NCI-H1092 (cell line): ENCODE data around the gene CMIP.
"Not testable (repeated sequence)": the region's sequence is repeated elsewhere in the genome, so short reads cannot be mapped to it uniquely, and the experiment has no call there.

Experiments
- DNase-seq: peaks from one replicate; lab custom pipeline; 2025; lab: John Stamatoyannopoulos, UW

The CMIP gene

DNA sequence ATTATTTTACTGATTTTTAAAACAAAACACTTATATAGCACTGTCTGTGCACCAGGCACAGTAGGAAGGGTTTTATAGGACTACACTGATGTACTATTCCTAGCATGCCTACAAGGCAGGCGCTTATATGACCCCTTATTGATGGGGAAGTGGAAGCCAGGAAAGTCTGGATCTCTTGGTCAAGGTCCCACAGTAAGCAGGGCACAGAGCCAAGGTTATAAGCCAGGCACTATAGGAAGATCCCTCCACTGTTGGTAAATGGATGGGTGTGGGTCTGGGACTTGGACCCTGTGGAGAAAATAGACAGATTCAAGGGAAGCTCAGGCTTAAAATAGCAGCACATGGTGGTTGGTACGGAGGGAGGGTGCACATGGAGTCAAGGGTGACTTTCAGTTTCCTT lies 275.4 kb downstream of the CMIP start:
- no peak for DNase-seq

DNA sequence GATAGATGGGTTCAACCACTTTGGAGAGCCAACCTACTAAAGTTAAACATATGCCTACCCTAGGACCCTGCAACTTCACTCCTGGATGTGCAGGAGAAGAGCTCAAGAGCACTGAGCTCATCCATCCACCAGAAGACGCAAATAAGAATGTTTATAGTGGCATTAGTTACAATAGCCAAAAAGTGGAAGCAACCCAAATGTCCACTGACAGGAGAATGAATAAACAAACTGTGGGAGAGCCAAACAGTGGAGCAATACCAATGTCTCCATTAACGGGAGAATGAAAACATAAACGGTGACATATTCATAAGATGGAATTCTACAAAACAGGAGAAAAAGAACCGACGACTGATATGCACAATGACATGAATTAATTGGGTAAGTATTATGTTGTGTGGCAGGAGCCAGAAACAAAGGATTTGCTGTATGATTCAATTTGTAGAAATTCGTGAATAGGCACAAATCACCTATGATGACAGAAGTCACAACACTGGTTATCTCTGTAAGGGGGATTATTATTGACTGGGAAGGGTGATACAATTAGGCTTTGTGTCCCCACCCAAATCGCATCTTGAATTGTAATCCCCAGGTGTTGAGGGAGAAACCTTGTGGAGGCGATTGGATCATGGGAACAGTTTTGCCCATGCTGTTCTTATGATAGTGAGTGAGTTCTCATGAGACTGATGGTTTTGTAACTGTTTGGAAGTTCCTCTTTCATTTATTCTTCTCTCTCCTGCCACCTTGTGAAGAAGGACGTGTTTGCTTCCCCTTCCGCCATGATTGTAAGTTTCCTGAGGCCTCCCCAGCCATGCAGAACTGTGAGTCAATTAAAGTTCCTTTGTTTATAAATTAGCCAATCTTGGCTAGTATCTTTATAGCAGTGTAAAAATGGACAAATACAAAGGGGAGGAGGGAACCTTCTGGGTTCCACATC lies 276.6 kb downstream of the CMIP start:
- DNase-seq, result no peak

GRCh38 chr16:81723098-81723723 lies 278.6 kb downstream of the CMIP start:
- peak; percentile 86 for DNase-seq

DNA sequence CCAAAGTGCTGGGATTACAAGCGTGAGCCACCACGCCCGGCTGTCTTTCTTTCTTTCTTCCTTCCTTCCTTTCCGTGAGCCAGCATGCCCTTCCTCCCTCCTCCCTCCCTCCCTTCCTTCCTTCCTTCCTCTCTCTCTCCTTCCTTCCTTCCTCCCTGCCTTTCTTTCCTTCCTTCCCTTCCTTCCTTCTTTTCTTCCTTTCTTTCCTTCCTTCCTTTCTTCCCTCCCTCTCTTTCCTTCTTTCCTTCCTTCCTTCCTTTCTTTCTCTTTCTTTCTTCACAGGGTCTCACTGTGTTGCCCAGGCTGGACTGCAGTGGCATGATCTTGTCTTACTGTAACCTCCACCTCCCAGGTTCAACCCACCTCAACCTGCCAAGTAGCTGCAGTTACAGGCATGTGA lies 283.8 kb downstream of the CMIP start:
- DNase-seq, result no peak

- DNase-seq, result peak; percentile 15
These were observed 284.8 kb downstream of the CMIP start for GRCh38 chr16:81729451-81729850.

GRCh38 chr16:81730090-81731051 lies 285.8 kb downstream of the CMIP start:
- peak; percentile 86 for DNase-seq

DNA sequence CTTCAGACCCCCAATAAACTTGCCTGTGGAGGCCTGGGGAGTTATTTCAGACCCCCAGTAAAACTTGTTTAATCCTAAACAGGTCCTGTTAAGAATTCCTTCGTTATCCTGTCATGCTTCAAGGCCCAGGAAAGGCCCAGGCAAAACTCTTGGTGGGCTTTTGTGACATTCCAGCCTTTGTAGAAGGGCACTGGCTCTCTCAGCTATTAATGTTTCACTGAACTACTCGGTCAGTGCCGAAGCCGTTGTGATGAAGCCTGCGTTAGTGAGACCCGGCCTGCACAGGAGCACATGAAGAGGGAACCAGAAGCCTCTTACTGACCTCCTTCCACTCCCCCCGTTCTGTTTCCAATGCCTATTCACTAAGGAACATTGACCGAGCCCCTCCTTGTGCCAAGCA lies 287.0 kb downstream of the CMIP start:
- no peak for DNase-seq

GRCh38 chr16:81732699-81733098 lies 288.1 kb downstream of the CMIP start:
- DNase-seq, result no peak

- no peak for DNase-seq
These were observed 288.7 kb downstream of the CMIP start for GRCh38 chr16:81733295-81733694.

- DNase-seq, result no peak
These were observed 290.2 kb downstream of the CMIP start for GRCh38 chr16:81734632-81735434.

DNA sequence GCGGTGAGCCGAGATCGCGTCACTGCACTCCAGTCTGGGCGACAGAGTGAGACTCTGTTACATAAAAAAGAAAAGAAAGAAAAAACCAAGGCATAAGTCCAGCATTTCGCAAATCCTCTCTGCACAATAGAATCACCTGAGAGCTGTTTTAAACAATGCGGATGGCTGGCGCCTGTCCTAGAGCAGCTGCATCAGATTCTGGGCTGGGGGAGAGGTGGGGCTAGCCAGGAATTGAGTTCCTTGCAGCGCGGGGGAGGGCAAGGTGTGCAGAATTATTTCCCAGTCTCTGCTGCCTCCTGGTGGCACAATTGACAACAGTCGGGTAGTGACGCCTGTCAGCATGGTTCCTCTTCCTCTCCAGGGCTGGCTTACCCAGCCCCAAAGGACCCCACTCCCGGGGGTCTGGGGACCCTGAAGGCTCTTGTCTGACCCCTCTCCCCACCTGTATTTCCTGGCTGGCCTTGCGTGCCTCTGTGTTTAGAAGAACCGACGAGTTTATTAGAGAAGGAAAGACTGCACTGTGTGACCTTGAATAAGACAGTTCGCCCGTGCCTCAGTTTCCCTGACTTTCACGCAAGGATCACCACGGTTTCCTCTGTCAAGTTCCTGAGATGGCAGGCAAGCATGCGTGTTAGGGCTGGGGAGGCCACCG lies 293.4 kb downstream of the CMIP start:
- peak; percentile 68 for DNase-seq

DNA sequence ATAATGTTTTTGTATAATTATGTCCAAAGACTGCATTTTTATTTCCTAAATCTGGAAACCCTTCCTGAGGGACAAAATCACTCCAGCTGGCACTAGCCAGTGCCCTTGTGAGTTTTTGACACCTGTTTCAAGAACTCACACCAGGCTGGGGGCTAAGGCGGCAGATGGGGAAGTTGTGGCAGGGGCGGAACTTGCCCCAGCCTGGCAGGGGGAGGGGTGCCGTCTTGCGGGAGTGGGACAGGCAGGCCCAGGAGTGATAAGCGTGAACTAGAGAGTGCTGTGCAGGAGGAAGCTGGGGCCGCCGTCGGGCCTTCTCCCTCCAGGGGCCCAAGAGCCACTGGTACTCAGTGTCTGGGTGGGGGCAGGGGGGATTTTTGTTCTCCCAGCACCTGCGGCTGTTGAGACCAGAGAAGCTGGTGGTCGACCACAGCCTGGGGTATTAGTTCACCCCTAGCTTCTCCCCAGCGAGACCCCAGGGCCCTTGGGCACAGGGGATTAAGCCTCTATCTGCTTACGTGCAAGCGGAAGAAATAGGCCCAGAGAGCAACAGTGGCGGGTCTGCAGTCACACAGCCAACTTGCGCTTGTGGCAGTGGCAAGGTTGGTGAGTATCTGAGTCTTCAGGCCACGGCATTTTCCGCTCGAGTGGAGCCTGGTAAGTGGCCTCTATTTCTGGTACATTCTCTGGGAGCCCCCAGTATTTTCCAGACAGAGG lies 294.3 kb downstream of the CMIP start:
- no peak for DNase-seq

GRCh38 chr16:81739503-81739902 lies 294.9 kb downstream of the CMIP start:
- DNase-seq, result no peak

DNA sequence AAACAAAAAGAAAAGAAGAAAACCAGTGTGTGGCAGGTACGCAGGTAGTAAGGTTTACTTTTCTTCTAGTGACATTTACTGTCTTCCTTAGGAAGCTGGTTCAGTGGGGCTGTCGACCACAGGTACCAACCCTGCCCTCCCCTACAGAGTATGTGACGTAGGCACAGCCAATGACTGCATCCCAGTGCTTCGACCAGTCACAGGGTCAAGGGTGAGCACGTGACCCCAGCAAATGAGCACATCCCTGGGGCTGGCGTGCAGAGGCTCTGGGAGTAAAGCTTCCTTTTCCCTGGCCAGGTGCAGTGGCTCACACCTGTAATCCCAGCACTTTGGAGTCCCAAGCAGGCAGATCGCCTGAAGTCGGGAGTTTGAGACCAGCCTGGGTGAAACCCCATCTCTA lies 295.6 kb downstream of the CMIP start:
- DNase-seq, result no peak

- DNase-seq, result not testable (repeated sequence)
These were observed 296.8 kb downstream of the CMIP start for GRCh38 chr16:81741430-81741770.

- no peak for DNase-seq
These were observed 299.8 kb downstream of the CMIP start for GRCh38 chr16:81744385-81744784.

GRCh38 chr16:81744911-81745310 lies 300.3 kb downstream of the CMIP start:
- DNase-seq, result no peak

DNA sequence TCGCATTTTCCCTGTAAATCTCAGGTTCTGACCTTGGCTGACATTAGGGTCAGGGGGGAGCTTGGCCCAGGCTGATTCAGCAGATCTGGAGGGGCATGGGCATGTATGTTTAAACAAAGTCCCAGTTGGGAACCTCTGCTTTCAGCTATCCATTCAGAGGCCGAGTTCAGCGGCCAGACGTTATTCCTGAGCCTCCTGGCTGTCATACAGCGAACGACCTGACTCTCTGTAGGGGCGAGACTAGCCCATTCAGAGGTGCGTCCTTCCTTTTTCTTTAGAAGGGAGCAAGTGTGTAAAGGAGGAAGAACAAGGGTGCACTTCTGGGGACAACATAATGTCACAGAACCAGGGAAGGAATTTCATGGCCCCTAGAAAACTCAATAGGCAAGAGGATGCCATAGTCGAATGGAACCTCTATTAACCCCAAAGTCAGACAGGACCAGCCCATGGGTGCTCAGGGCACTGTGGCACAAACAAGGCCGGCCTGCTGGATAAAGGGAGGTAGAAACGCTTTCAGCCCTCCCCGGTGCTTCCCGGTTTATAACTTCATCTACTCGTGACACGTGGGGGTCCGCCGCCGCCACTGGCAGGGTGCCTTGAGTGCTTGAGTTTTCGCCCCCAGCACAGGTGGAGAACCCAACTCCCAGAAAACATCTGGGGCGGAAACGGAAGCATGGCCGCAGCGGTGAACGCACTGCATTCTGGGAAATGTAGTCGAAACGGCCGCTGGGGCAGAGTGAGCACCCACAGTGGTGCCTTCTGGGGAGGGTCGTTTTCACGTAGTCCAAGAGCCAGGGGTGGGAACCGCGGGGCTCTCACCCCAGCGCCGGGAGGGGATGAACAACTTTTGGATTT lies 301.3 kb downstream of the CMIP start:
- no peak for DNase-seq

DNA sequence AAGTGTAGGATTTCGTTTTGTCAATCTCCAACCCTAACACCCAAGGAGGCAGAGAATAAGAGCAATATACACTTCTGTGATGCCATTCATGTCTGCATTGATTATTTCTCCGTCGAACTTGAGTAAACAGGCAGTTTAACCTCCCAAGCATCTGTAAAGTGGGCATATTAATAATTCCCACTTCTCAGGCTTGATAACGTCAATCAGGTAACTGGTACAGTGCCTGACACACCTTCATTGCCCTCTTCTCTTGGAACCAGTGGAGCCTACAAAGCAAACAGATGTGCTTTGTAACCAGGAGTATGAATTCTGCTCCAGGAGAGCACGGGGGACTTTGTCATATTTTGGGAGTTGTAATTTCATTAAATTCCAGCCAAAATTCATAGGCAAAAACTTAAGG lies 302.0 kb downstream of the CMIP start:
- DNase-seq, result no peak
